Fibroblast of the conjunctiva (primary cell): Measurements from ENCODE around the gene ARHGAP26.
"Not testable (repeated sequence)": the region's sequence is repeated elsewhere in the genome, so short reads cannot be mapped to it uniquely, and the experiment has no call there.

Experiments
- DNase-seq: peaks from one replicate; pipeline ENCODE4 v3.0.0-alpha.2; 2010; ENCODE audit warnings: low read depth

ARHGAP26 gene

GRCh38 chr5:142984525-142984924, 214.3 kb downstream of the ARHGAP26 start:
- no peak for DNase-seq

- DNase-seq, result not testable (repeated sequence)
Observed at GRCh38 chr5:142989270-142989669, 219.1 kb downstream of the ARHGAP26 start.

- not testable (repeated sequence) for DNase-seq
Observed at GRCh38 chr5:142990073-142990472, 219.9 kb downstream of the ARHGAP26 start.

- no peak for DNase-seq
Observed at GRCh38 chr5:142994218-142994617, 224.0 kb downstream of the ARHGAP26 start.

- DNase-seq, result not testable (repeated sequence)
Observed at GRCh38 chr5:142995621-142996020, 225.4 kb downstream of the ARHGAP26 start.

- no peak for DNase-seq
Observed at GRCh38 chr5:142997591-142997990, 227.4 kb downstream of the ARHGAP26 start.

- DNase-seq, result no peak
Observed at GRCh38 chr5:142998316-142999020, 228.3 kb downstream of the ARHGAP26 start.

GRCh38 chr5:143000551-143000950, 230.4 kb downstream of the ARHGAP26 start:
- not testable (repeated sequence) for DNase-seq

- DNase-seq, result peak; percentile 46
Observed at GRCh38 chr5:143001764-143002351, 231.7 kb downstream of the ARHGAP26 start.

- peak; percentile 91 for DNase-seq
Observed at GRCh38 chr5:143002459-143003327, 232.5 kb downstream of the ARHGAP26 start.

- DNase-seq, result no peak
Observed at GRCh38 chr5:143003328-143003636, 233.1 kb downstream of the ARHGAP26 start.

GRCh38 chr5:143004361-143005145, 234.4 kb downstream of the ARHGAP26 start:
- DNase-seq, result no peak

GRCh38 chr5:143006501-143006900, 236.3 kb downstream of the ARHGAP26 start:
- DNase-seq, result no peak

GRCh38 chr5:143008032-143008431, 237.9 kb downstream of the ARHGAP26 start:
- DNase-seq, result no peak

- no peak for DNase-seq
Observed at GRCh38 chr5:143008809-143009521, 238.8 kb downstream of the ARHGAP26 start.

- no peak for DNase-seq
Observed at GRCh38 chr5:143010351-143010750, 240.2 kb downstream of the ARHGAP26 start.

- no peak for DNase-seq
Observed at GRCh38 chr5:143011585-143011984, 241.4 kb downstream of the ARHGAP26 start.

GRCh38 chr5:143013176-143013891, 243.2 kb downstream of the ARHGAP26 start:
- no peak for DNase-seq

- no peak for DNase-seq
Observed at GRCh38 chr5:143014017-143014651, 244.0 kb downstream of the ARHGAP26 start.

GRCh38 chr5:143016777-143017516, 246.8 kb downstream of the ARHGAP26 start:
- no peak for DNase-seq
